Omental fat pad (tissue), 4 donors: ENCODE data around the gene ADGRE3. TPM values are rescaled to one million over a fixed set of nuclear protein-coding genes. Genes with fewer than 3 reads are reported as not detected.
"Not testable (repeated sequence)": the region's sequence is repeated elsewhere in the genome, so short reads cannot be mapped to it uniquely, and the experiment has no call there.

Source experiments
- ATAC-seq: fragments of 150-250 bp; one replicate; pipeline ENCODE4 v1.9.1; 2016; ENCODE audit warnings: mild to moderate bottlenecking, moderate library complexity; ENCODE audit not compliant: low FRiP score
- DNase-seq: peaks from one replicate; pipeline ENCODE4 v3.0.0-alpha.2; 2019; ENCODE audit warnings: low spot score
- total RNA-seq, 4 donors: library from RNA; depleted of rRNA; stranded (reverse); fragments of >200 nt; gene quantifications; one replicate each; pipeline ENCODE4 v1.1.0, GENCODE V29; 2016
- TF ChIP-seq, protein P1 (sequence below), 3 donors: fragments of 450-650 bp; IDR thresholded peaks; one replicate each; pipeline ENCODE4 v1.5.1; 2016 to 2017; ENCODE audit warnings: antibody characterized with exemption in 3 of 3, mild to moderate bottlenecking in 3 of 3, moderate library complexity in 2 of 3

ADGRE3 gene
- total RNA-seq, 4 donors from 2014 or later = 0.24 to 7.1 TPM; not detected in 2

DNA sequence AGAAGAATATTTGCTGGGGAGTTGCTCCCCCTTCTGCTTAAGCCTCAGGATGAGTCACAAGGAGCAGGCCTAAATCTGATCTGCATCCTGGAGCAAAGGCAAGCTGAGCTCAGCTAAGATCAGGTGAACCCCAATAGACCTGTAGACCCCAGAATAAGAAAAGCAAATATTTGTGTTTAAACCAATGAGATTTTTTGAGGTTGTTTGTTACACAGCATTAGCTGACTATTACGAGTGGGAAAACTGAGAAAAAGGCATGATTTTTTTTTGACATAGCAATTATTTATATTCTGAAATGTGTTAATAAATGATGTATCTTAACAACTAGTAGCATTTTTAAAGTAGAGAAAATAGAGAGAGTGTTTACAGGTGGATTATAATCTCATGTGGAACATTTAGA lies 45.1 kb downstream of the ADGRE3 start:
- TF ChIP-seq, protein P1, sequence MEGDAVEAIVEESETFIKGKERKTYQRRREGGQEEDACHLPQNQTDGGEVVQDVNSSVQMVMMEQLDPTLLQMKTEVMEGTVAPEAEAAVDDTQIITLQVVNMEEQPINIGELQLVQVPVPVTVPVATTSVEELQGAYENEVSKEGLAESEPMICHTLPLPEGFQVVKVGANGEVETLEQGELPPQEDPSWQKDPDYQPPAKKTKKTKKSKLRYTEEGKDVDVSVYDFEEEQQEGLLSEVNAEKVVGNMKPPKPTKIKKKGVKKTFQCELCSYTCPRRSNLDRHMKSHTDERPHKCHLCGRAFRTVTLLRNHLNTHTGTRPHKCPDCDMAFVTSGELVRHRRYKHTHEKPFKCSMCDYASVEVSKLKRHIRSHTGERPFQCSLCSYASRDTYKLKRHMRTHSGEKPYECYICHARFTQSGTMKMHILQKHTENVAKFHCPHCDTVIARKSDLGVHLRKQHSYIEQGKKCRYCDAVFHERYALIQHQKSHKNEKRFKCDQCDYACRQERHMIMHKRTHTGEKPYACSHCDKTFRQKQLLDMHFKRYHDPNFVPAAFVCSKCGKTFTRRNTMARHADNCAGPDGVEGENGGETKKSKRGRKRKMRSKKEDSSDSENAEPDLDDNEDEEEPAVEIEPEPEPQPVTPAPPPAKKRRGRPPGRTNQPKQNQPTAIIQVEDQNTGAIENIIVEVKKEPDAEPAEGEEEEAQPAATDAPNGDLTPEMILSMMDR (IDR thresholded peaks at IDR 0.05) = no peak
- no peak for ATAC-seq
- no peak for DNase-seq

DNA sequence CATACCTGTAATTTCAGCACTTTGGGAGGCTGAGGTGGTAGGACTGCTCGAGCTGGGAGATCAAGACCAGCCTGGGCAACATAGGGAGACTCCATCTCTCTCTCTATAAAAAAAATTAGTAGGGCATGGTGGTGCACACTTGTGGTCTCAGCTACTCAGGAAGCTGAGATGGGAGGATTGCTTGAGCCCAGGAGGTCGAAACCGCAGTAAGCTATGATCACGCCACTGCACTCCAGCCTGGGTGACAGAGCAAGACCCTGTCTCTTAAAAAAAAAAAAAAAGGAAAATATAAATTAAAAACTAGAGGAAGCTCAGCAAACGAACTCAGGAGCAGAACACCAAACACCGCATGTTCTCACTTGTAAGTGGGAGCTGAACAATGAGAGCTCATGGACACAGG lies 50.2 kb downstream of the ADGRE3 start:
- ATAC-seq = not testable (repeated sequence)

DNA sequence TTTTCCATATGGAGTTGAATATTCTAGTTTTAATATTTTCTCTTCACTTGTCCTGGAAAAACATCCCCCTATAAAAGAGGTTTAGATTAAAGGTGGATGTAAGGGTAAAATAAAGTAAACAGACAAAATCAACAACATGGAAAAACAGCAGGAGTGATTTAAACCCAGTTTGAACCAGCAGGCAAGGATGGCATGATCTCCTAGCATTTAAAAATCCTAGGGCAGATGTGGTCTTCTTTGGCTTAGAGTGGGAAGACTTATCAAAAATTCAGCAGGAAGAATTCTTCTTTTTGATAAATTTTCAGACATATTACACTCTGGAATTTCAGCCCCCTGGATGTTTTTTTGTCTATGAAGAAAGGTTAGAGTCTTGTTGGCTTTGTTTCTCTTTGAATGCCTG lies 55.2 kb downstream of the ADGRE3 start:
- ATAC-seq (no peak), DNase-seq (no peak)
- TF ChIP-seq, protein P1 (IDR thresholded peaks at IDR 0.05) = no peak

More for the DNA sequence above, 50.2 kb downstream of the ADGRE3 start:
- DNase-seq = not testable (repeated sequence)

DNA sequence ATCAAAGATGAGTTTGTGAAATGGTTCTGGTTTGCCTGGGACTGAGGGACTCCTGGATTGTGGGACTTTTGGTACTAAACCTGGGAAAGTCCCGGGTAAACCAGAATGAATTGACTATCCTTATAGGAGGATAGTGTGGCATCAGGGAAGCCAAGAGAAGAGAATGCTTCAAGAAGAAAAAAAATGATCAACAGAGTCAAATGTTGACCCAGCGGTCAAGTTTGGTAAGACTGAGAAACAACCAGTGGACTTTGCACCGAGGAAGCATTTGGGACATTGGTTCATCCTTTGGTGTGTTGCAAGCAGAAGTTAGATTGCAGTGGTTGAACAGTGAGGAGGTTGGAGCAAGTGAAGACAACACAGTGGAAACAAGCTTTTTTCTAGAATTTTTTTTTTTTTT lies 58.2 kb downstream of the ADGRE3 start:
- no peak for DNase-seq
- TF ChIP-seq, protein P1 (IDR thresholded peaks at IDR 0.05) = no peak
- ATAC-seq = no peak

DNA sequence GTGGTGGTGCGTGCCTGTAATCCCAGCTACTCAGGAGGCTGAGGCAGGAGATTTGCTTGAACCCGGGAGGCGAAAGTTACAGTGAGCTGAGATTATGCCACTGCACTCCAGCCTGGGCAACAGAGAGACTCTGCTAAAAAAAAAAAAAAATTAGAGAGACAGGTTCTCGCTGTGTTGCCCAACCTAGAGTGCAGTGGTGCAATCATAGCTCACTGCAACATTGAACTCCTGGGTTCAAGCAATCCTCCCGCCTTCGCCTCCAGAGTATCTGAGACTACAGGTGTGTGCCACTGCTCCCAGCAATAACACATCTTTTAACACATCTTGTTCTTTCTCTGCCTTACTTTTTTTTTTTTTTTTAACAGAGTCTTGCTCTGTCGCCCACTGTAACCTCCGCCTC lies 59.0 kb downstream of the ADGRE3 start:
- ATAC-seq (no peak), DNase-seq (no peak)
- TF ChIP-seq, protein P1 (IDR thresholded peaks at IDR 0.05) = no peak

DNA sequence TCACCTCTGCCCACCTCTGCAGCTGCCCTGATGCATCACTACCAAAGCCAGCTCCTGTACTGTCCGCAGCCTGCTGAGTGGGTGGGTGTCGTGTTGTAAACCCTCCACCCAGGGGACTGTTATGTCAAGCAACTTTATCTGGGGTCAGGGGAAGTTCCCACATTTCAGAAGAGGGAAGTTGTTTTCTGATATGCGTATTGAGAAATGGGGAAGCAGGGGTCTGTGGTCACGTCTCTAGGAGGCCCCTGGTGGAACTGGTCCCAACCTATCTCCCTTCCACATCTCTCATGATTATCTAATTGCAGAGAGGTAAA lies 60.6 kb downstream of the ADGRE3 start:
- ATAC-seq = no peak
- TF ChIP-seq, protein P1 (IDR thresholded peaks at IDR 0.05) = no peak
- DNase-seq = no peak

DNA sequence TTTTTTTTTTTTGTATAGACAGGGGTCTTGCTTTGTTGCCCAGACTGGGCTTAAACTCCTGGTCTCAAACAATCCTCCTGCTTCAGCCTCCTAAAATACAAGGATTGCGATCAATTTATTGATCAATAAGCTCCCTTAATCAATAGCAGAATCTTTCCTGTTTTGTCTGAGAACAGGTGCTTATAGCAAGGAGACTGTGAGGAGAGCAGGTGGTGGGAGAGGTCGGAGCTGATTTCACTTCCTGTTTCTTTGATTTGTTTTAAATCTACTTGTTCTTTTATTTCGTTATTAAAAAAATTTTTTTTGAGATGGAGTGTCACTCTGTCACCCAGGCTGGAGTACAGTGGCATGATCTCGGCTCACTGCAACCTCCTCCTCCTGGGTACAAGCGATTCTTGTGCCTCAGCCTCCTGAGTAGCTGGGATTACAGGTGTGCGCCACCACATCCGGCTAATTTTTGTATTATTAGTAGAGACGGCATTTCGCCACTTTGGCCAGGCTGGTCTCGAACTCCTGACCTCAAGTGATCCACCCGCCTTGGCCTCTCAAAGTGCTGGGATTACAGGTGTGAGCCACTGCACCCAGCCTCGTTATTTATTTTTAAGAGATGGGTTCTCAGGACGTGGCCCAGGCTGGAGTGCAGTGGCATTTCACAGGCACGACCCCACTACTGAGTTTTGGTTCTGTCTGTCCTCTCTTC lies 61.1 kb downstream of the ADGRE3 start:
- DNase-seq, ATAC-seq: not testable (repeated sequence)

DNA sequence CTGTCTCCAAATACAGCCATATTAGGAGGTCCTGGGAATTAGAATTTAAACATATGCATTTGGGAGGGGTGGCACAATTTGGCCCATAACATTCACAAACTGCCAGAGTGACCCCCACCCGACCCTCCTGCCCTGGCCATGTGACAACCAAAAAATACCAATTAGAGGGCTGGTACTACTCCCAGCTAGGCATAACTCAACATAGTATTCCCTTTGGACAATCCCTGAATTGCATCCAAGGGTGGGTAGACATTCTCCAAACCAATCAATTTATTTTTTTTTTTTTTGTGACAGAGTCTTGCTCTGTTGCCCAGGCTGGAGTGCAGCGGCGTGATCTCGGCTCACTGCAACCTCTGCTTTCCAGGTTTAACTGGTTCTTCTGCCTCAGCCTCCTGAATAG lies 62.0 kb downstream of the ADGRE3 start:
- ATAC-seq (no peak), DNase-seq (no peak)
- TF ChIP-seq, protein P1 (IDR thresholded peaks at IDR 0.05) = no peak

DNA sequence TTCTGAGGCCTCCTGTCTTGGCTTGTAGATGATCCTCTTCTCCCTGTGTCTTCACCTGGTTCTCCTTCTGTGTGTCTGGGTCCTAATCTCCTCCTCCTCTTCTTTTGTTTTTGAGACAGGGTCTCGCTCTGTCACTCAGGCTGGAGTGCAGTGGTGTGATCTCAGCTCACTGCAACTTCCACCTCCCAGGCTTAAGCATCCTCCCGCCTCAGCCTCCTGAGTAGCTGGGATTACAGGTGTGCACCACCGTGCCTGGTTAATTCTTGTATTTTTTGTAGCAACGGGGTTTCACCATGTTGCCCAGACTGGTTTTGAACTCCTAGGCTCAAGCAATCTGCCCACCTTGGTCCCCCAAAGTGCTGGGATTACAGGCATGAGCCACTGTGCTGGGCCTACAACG lies 62.4 kb downstream of the ADGRE3 start:
- not testable (repeated sequence) for ATAC-seq, DNase-seq
